NCI-H748 (cell line): ENCODE results near the gene UBE2C.
A peak's percentile ranks its signal among the peaks of the same experiment; 100 is the strongest.
"Not testable (repeated sequence)": the region's sequence is repeated elsewhere in the genome, so short reads cannot be mapped to it uniquely, and the experiment has no call there.

ENCODE experiments used
- DNase-seq: peaks from one replicate; lab custom pipeline; 2025; ENCODE audit not compliant: unreplicated experiment; lab: John Stamatoyannopoulos, UW

UBE2C gene

DNA sequence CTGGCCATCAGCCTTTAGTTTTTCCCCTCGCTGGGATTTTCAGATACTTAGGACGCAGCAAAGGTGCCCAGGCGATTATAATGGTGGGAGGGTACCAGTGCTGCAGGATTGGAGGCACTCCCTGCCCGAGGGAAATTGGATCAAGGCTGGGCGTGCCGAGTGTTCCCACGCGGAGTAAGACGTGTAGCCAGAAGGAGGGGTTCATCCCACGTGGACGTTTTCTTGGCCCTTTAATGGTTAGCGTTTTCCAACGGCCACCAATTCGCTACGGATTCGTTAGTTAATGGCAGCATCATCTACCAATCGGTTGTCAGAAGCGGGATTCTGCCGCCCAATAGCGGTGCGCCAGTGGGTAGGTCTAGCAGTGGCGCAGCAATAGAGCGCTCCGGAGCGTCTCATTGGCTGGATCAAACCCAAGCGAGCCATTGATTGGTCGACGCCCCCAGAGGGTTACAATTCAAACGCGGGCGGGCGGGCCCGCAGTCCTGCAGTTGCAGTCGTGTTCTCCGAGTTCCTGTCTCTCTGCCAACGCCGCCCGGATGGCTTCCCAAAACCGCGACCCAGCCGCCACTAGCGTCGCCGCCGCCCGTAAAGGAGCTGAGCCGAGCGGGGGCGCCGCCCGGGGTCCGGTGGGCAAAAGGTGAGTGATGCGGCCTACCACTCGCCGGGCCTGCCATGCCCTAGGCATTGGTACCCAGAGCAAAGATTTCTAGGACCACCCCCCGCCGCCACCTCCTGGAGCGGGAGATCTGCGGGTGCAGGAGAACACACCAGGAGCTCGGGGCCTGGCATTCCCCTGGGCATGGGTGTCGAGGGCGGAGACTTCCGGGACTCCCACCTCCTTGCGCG lies at the start of gene UBE2C:
UBE2C (plus strand) TSS at position 488 of the 849 bp plus-strand sequence; CDS start at position 540, 52 bp downstream.
- DNase-seq = peak; percentile 99

DNA sequence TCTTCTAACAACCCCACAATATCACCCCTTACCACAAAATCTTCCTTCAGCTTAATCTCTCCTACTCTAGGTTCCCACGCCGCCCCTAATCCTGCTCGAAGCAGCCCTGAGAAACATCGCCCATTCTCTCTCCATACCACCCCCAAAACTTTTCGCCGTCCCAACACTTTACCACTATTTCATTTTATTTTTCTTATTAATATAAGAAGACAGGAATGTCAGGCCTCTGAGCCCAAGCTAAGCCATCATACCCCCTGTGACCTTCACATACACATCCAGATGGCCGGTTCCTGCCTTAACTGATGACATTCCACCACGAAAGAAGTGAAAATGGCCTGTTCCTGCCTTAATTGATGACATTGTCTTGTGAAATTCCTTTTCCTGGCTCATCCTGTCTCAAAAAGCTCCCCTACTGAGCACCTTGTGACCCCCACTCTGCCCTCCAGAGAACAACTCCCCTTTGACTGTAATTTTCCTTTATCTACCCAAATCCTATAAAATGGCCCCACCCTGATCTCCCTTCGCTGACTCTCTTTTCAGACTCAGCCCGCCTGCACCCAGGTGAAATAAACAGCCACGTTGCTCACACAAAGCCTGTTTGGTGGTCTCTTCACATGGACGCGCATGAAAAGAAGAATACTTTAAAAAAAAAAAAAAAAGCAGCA lies 47.7 kb upstream of the UBE2C start:
- not testable (repeated sequence) for DNase-seq

DNA sequence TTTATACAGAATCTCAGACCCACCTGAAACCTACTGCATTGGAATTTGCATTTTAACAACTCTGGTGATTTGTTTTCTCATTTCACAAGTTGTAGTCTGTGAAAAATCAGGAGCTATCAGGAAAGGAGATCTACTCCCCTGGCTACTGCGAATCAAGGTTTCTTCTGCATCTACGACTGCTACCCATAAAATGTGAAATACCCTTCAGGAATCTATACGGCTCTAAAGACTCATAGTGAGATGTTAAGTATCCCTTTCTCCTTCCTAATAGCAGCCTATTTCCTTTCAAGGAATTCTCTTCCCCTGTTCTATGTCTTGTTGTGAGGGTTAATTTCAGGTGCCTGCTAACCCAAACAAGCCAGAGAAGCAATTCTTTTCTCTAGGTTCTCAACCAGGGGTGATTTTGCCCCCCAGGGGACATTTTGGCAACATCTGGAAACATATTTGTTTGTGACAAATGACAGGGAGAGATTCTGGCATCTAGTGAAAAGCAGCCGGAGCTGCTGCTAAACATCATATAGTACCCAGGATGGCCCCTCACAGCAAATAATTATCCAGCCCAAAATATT lies 47.1 kb upstream of the UBE2C start:
- DNase-seq = no peak

DNA sequence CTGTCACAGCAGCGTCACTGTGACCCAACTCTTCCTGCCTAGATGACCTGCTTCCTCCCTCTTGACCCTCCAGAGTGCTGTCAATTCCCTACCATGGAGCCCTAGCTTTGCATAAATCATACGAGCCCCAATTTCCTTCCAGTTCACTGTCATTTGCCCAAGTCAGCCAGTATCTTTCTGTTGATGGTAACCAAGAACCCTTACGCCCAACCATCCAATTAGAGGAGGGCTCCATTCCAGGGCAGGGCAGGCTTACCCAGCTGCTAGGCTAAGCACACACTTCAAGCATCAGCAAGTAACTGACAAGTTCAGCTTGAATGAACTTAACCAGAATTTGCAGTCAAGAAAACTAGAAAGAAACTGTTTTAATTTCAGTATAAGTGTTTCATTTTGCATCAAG lies 46.5 kb upstream of the UBE2C start:
- DNase-seq = no peak

DNA sequence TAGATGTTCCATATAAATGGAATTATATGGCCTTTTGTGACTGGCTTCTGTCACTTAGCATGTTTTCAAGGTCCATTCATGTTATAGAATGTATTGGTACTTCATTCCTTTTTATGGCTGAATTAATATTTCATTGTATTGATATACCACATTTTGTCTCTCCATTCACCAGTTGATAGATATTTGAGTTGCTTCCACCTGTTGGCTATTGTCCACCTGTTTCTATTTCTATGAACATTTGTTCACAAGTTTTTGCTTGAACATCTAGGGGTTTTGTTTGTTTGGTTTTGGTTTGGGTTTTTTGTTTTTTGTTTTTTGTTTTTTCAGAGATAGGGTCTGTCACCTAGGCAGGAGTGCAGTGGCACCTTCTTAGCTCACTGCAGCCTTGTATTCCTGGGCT lies 44.0 kb upstream of the UBE2C start:
- no peak for DNase-seq

DNA sequence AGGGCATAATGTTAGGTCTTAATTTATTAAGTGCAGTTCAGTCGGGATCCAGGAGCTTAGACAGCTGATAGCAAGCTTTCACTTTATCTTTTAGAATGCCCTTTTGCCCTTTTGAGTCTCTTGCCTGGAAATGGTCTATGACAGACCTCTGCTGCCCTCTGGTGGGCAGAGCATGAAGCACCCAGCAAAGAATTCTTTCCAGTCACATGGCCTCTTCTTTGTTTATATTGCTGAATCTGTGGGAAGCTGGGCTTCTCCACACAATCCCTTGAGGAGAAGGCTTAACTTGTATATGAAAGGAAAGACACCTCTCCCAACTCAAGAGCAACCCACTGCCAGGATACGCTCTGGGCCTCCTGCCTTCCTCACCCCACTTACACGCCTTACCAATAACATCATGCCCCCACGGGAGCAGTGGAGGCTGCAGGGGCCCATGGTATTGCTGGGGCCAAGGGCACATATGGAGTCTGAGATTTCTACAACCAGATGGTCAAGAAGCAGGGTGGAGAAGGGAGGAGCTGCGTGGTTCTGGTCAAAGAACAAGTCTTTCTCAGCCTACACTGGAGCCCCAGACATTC lies 41.2 kb upstream of the UBE2C start:
- peak; percentile 67 for DNase-seq

DNA sequence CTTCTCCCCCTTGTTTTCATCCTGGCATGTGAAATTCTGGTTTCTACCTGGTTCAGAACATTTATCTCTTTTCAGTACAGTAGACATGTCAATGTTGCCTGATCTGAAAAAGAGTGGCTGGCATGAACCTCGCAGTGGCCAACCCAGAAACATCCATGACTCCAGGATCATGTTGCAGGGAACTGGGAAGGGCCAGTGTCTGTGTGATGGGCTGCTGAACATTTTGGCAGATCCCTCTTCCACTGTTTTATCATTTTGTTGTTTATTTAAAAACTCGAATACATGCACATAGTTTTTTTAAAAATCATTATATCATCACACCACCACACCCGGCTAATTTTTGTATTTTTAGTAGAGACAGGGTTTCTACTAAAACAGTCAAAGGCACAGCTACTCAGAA lies 39.8 kb upstream of the UBE2C start:
- DNase-seq = no peak

DNA sequence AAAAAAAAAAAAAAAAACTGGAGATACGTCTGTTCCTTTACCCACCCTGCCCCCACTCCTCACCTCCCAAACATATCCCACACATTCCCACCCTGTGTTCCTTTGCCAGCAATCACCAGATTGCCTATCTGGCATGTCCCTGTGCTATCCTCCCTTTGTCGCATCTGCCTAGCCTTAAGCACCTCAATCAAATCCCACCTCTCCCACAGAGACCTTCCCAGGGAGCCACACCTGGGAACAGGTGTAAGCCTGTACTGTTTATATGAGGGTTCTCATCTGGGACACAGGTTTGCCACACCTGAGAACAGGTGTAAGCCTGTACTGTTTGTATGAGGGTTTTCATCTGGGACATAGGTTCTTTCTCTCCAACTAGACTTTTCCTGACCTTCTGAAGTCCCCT lies 37.5 kb upstream of the UBE2C start:
- DNase-seq = no peak

DNA sequence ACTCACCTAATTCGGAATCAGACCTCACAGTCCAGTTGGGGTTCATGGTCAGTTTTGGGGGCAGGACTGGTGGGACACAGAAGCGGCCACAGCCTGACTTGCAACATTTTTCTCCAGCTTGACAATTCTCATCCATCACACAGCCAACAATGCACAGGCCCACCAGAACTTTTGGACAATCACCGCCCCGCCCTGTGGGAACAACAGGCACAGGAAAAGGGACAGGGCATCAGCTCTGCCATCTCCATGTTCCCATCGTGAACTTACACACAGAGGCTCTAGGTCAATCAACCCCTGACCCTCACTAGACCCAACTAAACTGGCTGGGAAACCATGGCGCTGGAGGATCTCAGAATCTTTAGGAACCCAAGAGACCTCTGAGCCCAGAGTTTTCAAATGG lies 37.0 kb upstream of the UBE2C start:
- DNase-seq = no peak

DNA sequence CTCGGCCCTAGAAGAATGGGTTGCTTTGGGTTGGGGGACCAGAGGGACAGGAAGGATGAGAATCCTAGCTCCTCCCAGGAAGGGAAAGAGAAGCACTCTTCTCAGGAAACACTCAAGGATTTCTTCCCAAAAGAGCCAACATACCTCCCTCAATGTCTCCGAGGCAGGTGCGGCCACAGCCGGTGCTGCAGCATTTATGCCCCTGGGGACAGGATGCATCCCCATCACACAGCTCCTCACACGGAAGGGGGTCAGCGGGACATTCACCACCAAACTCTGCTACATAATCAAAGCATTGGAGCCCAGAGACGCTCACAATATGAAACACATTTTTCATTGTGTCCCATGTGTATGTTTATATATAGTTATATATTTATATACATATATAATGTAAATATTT lies 35.5 kb upstream of the UBE2C start:
- no peak for DNase-seq

DNA sequence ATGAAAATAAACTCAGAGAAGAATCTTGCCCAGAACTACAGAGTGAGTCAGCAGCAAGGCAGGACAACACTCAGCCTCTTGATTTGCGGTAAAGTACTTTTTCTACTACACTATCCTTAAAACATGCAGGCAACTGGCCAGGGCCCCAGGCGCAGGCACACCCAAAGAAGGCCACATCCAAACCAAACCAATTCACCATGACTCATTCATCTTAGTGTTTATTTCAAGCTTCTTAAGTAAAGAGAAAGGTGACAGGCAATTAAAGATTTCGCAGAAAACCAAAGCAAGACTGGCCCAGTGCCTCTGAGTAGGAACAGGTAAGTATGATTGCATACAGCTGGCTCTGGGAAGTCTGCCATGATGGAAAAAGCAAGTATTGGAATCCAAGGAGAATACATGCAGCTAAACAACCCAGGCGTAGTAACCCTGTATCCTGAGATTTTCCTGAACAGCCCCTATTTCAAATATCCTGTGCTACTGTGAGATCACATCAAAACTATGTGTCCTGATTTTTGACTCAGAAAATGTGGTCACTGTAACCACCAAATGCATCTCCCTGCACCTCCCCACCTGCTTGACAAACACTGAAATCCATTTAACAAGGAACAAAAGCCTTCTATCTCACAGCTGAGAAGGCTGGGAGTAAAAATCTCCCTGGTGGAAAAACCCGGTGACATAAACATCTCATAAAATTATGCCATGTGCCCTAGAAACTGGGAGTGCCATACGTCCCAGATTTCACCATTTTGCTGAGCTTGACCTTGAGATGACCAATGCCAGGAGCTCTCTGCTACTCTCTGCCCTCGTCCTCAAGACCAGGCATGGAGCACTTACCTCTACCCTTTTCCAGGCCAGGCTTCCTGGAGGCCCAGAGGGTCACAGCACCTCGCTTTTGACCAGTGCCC lies 33.2 kb upstream of the UBE2C start:
- DNase-seq = no peak

DNA sequence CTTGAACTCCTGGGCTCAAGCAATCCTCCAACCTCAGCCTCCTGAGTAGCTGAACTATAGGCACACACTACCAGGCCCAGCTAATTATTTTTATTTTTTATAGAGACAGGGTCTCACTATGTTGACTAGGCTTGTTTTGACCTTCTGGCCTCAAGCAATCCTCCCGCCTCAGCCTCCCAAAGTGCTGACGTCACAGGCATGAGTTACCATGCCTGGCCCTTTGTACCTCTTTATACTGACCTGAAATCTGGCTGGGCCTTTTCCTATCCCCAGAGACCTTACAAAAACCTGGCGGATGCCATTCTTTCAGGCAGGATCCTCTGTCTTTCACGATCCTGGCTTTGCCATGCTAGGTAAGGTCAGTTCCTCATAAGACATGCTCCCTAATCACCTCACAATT lies 32.3 kb upstream of the UBE2C start:
- no peak for DNase-seq

DNA sequence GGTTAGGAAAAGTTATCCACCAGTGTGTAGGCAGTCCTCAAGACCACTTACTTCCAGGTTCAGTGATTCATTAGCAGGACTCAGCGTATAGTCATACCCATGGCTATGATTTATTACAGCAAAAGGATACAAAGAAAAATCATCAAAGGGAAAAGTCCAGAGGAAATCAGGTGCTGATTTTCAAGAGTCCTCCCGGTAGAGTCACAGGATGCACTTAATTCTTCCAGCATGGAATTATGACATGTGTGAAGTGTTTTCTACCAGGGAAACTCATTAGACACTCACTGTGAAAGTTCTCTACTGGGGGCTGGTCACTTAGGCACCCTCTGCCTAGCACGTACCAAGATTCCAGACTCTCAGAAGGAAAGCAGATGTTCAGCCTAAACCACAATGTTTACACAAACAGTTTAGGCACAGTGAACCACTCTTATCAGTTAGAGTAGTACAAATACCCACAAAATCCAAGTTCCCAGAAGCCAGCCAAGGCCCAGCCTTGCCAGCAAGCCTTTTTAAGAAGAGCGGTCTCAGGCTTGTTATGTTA lies 31.0 kb upstream of the UBE2C start:
- no peak for DNase-seq

DNA sequence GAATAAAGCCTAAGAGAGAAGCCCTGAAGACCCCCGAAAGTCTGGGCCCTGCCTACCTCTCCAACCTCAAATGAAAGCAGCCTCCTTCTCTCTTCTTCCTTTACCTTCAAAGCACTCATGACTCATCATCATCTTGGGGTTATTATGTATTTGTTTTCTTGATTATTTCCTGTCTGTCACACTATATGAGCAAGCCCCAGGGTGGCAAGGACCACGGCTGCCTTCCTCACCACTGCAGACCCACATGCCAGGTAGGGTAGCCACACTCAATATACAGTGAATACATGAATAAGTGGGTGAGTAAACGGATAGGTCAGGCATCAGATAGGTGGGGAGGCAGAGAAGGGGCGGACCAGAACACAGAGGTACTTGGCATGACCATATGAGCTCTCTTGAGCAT lies 29.6 kb upstream of the UBE2C start:
- no peak for DNase-seq

DNA sequence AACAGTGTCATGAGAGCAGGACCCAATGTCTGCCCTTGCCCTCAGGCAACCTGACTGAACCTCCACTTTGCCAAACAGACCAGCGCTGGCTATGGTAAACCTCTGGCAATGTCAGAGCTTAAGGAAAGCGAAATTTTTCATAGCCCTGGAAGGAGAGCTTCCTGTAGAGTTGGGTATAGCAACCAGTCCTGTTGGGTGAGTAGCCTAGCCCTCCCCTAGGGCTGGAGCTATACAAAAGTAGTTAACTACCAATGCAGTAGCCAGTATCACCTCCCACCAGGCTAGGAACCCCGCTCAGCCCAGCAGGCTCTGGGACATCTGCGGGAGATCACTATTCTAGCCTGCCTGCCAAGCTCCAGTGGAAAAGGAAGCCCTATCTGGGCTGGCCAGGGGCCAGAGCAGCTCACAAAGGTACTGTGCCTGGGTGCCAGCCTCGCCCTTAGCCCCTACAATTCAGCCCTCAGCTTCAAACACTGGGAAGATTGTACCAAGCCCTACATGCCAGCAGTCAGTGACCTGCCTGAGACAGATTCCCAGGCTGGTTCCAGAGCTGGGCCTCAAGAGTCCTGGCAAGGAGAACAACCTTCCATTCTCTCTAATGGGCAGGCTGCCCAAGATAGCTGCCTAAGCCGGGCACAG lies 28.7 kb upstream of the UBE2C start:
- DNase-seq = no peak

DNA sequence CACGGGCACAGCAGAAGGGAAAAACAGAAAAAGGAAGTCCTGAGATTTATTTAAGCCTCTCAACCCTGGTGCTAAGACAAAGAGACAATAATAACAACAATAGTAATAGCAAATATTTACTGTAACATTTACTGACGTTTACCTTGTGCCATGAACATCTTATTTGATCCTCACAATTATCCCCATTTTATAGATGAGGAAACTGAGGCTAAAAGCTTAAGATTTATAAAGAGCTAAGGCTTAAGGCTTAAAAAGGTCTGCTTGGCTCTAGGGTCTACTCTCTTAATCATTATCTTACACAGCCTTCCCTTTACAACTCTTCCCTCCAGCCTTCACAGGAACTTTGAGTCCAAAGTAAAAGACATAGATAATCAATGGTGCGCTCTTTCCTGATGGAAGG lies 24.1 kb upstream of the UBE2C start:
- DNase-seq = no peak

DNA sequence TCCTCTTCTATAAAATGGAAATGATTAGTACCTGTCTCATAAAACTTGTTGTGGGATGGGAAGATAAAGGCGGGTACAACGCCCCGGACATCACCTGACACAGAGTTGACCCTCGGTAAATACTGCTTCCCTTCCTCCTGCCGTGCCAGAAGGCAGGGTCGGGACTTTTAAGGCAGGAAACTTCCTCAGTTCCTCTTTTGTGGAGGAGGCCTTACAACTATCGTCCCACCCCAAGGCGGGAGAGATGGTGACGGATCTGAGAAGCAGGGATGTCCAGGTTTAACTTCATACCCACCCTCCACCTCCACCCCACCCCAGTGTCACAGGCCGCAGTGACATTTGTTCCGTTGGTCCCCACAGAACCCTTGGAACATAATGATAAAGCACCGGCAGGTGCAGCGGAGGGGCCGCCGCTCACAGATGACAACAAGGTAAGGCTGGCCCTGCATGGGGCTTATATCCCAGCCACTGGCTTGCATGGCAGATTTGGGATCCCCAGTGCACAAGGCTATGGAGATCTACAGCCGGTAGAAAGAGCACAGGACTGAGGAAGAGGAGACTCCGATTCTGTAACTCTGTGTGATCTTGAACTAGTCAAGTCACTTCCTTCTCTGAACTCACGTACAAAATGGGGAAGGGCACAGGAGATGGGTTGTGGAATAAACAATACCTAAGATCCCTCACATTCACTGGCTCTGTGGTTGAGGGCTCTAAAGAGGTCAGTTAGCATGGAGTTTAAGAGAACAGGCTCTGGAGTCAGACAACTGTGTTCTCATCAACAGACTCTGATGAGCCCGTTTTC lies 19.9 kb upstream of the UBE2C start:
- no peak for DNase-seq

DNA sequence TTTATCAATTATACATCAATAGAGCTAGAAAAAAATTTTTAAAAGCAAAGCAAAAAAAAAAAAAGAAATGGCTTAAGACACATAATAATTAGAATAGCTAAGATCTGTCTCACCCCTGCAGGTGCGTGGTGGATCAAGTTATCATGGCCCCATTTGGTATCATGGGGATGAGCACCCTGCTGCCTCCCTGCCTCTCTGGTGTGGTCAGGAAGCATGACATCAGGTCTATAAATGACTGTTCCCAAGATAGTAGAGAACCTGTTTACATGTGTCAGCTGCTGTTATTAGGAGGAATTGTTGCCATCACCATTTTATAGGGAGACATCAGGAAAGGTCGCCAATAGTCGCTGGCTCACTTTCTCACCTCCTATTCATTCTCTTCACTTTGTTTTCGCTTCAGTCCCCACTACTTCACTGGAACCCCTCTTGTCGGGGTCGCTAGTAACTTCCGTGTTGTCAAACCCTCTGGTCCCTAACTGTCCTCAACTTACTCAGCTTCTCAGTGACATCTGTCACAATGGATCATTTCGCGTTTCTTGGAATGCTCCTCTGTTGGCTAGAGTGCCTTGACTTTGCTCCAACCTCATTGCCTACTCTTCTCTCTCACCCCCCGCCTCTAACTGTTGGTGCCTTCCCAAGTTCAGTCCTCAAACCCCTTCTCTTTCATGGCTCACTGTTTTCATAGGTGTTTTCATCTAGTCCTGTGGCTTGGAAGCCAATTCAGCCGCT lies 15.9 kb upstream of the UBE2C start:
- no peak for DNase-seq

DNA sequence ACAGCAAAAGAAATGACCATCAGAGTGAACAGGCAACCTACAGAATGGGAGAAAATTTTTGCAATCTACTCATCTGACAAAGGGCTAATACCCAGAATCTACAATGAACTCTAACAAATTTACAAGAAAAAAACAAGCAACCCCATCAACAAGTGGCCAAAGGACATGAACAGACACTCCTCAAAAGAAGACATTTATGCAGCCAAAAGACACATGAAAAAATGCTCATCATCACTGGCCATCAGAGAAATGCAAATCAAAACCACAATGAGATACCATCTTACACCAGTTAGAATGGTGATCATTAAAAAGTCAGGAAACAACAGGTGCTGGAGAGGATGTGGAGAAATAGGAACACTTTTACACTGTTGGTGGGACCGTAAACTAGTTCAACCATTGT lies 14.9 kb upstream of the UBE2C start:
- DNase-seq = not testable (repeated sequence)
